OCI-M2 (cell line): ENCODE data around the gene SEBOX.
A peak's percentile ranks its signal among the peaks of the same experiment; 100 is the strongest.
"Not testable (repeated sequence)": the region's sequence is repeated elsewhere in the genome, so short reads cannot be mapped to it uniquely, and the experiment has no call there.

ENCODE experiments used
- DNase-seq: peaks from one replicate; lab custom pipeline; 2025; ENCODE audit not compliant: unreplicated experiment; lab: John Stamatoyannopoulos, UW

SEBOX gene

DNA sequence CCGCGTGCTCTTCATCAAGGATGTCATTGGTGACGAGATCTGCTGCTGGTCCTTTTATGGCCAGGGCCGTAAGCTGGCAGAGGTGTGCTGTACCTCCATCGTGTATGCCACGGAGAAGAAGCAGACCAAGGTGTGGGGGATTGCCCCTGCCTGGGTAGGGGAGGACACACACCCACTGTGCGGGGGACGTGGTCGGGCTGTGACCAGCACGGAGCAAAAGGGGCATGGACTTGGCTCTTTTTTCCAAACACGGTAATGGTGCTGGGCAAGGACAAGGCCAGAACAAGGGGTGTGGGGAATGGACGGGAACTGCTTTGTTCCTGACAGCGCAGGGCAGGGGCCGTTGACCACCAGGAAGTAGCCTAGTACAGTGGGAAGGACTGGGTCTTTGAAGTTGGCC, 22.7 kb downstream of the SEBOX start:
- DNase-seq: no peak

DNA sequence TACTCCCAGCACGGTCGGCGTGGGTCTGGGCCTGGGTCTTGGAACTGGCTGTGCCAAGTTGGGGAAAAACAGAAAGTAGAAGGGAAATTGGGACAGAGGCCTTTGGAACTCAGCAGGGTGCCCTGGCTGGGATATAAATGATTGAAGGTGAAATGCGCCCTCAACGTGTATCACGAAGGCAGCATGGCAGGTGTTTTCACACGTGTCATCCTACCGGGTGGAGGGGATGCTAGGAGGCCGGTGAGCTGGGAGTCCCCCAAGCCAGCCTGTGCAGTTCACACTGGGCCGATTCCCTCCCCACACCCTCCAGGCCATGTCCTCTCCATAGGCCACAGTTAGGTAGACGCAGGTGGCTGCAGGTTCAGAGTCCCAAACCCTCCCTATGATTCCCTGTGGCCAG, 23.5 kb downstream of the SEBOX start:
- no peak for DNase-seq

DNA sequence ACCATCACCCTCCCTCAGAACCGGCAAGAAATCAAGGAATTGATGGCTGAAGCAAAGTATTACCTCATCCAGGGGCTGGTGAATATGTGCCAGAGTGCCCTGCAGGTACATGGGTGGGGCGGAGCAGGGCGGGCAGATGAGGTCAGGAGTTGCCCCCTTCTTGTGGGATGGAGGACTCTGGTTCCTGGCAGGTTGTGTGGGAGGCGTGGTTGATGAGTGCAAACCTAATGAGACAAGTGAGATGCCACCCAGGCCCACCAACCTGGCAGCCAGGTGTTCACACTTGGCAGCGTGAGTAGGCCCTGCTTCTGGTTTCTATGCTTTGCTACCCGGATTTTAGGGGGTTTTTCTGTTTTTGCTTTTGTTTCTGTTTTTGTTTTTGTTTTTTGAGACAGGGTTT, 24.6 kb downstream of the SEBOX start:
- DNase-seq: no peak

DNA sequence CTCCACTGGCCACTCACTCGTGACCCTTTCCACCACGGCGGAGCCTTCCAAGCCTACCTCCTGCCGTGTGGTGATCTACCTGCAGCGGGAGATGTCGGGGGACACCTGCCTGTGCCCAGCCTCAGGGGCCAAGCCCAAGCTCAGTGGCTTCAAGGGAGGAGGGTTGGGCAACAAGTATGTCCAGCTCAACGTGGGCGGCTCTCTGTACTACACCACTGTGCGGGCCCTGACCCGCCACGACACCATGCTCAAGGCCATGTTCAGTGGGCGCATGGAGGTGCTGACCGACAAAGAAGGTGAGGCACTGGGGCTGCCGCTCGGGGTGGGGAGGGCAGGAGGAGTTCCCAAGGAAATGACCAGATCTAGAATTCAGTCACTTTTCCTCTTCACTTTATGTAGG, 25.6 kb downstream of the SEBOX start:
- no peak for DNase-seq

DNA sequence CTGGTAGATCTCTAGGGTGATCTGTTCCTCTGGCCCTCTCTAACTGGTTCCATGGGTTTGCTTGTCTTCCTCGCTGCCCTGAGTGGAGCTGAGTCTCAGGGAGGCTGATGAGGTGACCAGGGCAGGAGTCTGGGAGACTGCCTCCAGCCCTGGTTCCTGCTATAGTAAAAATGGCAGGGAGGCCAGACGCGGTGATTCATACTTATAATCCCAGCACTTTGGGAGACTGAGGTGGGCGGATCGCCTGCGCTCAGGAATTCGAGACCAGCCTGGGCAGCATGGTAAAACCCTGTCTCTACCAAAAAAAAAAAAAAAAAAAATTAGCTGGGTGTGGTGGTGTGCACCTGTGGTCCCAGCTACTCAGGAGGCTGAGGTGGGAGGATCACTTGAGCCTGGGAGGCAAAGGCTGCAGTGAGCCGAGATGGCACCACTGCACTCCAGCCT, 26.2 kb downstream of the SEBOX start:
- DNase-seq: not testable (repeated sequence)

DNA sequence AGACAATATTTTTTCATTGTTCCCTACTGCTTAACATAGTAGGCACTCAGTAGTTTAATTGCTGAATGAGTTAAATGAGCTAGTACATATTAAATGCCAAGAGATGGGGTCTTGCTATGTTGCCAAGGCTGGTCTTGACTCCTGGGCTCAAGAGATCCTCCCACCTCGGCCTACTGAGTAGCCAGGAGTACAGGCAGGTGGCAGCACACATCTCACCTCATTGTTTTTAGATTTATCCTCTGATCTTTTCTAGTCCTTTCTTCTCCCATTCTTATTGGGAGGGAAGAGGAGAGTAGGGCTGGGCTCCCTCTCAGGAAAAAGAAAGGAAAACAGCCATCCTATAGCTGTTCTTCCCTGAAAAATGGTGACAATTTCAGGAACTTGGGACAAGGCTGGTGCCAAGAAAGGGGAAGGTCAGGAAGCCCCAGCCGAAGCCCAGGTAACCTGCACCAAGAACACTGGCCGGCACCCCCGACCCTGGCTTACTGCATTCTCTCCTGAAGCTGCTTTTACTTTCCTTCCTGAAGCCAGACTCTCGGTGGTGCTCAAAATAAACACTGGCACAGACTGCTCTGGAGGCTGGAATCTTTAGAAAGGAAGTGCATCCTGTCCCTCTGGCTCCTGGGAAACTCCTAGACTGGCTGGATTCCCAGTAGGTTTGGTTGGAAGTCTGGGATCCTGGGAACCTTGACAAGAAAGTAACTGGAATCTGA, 26.8 kb downstream of the SEBOX start:
- DNase-seq: no peak

DNA sequence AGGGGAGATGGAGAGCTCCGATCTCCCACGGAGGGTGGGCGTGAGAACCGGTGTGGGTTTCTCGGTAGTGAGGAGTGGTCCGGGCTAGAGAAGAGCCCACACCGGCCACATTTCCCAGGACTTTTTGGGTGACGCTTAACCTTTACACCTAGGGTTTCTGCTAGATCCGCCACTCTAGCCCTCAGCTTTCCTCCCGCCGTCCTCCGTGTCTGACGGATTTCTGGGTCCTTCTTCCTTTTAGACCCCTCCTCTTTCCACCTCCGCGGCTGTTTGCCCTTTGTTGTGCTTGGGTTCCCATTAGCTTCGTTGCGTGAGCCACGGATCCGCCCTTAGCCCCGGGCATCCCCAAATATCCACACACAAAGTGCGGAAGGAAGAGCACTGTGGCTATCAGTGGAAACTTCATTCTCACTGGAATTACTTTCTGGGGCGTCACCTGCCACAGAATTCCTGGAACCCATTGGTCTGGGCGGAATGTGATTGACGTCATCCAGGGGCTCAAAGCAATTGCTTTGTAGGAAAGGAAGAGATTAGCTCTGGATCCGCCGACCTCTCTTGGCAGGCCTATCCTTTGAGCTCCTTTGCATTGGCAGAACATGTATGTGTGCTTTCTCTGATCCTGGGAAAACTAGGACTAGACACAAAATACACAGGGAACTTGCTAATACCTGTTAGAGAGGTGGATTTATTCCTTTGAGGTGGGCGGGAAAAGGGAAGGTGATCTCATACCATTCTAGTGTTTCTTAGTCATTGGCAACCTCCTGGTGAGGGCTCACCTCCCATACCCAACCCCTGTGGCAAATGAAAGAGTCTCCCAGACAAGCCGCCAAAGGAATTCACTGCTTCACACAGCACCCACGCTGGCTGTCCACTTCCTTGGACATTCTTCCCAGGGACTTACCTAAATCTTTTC, 28.8 kb downstream of the SEBOX start:
- DNase-seq: no peak

DNA sequence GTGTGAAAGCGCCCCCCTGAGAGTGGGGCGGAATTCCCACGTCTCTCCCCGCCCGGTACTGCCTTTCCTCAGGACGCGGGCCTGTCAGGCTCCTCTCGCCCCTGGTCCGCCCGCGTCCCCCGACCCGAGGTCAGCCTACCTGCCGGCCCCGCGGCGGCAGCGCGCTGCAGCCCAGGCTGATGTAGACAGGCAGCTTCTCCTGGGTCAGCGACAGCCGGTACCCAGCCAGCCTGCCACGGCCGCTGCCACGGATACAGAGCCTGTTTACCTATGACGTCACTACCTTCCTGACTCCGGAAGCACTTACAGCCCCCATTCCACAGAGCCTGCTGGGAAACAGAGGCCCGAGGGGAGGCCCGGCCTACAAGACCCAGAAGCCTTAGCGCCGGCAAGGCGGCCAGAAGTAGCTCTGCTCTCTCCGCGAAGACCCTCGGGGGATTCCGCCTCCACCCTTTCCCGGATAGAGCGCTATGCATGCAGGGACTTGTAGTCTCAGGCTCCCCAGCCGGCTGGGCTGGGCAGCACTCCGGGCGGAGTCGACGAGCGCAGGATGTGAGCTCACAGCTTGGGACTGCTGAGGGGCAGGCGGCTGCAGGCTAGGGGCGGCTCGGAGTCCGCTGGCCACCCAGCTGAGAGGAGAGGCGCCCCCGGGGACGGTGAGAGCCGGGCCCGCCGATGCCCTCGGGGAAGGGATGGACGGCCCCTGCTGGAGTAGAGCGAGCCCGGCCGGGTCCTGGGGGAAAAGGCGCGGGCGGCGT, 29.6 kb downstream of the SEBOX start, which contains the start of the genes IFT20 and TNFAIP1:
TSS of gene IFT20 (minus strand) at position 272 of the 758 bp plus-strand sequence. CDS start 3,487 bp downstream, outside the sequence.
TSS of gene TNFAIP1 (plus strand) at position 561 of the 758 bp plus-strand sequence. CDS start 3,761 bp downstream, outside the sequence.
- peak; percentile 76 for DNase-seq

DNA sequence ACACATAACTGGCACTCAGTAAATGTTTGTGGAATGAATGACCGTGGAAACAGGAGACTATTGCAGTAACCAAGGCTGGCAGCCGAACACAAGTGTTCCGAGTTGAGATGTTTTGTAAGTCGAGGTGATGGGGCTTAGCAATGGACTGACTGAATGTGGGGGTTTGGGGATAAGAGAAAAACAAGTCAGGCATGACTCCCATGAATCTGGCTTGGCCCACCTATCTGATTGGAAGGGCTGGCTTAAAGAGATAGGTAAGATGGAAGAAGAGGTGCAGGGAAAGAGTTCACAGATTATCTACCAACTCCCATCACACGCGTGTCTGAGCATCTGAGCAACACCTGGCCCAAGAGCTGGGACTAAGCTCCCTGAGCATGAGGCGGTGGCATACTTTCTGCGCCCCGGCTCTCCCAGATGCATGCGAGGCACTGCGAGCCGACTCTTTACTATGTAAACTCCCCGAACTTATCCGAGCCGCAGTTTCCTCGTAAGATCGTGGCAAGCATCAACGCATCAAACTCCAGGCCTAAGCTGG, 30.3 kb downstream of the SEBOX start:
- DNase-seq: no peak

DNA sequence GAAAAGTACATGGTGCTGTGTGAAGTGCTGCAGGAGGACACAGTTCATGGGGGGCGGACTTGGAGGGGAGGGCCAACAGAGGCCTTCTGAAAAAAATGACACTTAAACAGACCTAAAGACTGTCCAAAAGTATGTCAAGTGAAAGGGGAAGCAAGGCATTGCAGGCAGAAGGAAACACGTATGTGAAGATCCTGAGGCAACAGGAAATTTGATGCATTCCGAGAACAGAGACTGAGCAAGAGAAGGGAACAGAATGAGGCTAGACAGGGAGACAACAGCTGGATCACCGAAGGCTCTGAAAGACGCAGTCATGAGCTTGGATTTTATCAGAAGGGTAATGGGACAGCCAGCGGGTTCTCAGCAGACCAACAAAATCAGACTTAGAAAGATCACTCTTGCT, 30.8 kb downstream of the SEBOX start:
- DNase-seq: no peak

DNA sequence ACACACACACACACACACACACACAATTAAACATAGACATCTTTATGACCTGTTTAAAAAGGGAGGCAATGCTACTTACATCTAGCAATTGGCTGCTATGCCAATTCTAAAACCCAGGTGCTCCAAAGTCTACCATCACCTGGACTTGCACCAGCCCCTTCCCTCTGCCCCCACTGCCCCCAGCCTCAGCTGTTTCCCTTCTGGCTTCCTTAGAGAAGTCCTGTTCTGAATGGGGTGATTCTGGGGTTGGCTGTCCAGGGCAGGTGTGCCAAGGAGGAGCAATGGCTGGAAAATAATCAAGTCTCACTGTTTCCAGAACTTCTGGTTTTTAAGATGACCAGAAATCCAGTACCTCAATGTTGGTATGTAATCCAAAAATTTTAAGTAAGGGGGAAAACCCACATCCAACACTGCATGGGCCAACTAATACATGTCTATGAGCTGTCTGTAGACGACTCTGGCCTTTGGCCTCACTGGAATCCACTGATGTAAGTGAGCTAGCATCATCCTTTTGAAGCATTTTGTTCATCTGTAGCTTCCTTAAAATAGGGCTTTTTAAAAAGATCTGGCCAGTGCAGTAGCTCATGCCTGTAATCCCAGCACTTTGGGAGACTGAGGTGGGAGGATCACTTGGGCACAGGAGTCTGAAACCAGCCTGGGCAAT, 31.8 kb downstream of the SEBOX start:
- DNase-seq: no peak

DNA sequence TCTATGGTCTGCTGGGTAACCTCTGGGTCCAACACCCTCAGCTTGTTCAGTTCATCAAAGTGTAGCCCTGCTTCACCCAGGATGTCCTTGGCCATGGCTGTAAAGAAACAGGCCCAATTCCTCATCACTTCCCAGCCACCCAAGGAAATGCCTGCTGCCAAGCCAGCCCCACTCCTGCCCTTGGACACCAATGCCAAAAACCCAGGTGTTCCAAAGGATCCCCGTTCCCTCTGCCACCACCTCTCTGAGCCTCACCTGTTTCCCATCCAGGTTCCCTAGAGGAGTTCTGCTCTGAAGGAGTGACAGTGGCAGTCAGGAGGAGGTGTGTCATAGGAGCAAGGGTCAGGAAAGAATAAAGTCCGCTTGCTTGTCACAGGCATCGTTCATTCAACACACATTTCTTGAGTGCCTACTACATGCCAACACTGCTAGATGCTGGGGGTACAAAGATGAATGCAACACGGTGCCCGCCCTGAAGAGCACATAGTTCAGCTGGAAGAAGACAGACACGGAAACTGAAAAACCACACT, 33.0 kb downstream of the SEBOX start:
- DNase-seq: no peak

DNA sequence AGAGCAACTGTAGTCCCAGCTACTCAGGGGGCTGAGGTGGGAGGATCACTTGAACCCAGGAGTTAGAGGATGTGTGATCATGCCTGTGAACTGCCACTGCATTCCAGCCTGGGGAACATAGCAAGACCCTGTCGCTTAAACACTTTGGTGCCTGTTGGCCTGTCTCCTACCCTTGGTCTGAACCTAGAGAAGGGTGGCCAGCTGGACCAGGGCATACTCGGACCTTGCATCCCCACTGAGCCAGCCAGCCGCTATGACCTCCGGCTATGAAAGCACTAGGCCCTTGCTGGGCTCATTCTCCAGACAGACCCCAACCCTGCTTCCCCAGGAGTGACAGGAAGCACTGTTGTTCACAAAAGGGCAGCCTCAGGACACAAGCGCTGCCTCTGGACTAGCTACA, 34.3 kb downstream of the SEBOX start:
- no peak for DNase-seq

DNA sequence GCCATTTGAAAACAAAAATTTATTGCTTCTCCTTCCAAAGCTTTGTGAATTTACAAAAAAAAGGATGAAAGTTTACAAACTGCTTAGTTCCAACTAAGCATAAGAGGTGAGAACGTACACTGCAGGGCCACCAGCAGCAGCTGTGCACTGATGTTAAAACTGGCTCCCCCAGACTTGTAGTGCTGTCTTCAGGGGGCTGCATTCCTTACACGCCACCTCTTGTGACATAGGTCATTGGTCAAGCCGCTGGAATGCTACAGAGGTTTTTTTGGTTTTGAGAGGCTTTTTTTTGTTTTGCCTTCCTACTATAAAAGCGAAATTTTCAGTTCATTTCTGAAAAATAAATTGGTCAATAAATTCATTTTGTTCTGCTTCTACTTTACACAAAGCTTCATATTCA, 36.7 kb downstream of the SEBOX start:
- DNase-seq: no peak

DNA sequence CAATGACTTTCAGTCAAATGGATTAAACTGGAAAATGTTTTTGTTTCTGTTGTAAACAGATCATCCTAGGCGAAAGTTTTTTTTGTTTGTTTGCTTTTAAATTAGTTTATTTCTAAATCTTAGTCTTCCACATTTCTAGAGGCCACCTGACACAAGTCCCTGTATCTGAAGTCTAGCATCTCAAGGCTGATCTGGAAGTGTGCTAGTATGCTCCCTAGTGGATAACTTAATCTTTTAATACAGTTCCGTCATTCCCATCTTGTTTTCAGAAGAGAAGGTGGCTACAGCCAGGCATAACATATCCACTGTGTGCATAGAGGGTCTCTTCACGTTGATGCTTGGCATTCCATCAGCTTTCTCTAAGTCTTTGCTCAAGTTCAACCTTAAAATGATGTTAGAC, 37.3 kb downstream of the SEBOX start:
- DNase-seq: no peak

DNA sequence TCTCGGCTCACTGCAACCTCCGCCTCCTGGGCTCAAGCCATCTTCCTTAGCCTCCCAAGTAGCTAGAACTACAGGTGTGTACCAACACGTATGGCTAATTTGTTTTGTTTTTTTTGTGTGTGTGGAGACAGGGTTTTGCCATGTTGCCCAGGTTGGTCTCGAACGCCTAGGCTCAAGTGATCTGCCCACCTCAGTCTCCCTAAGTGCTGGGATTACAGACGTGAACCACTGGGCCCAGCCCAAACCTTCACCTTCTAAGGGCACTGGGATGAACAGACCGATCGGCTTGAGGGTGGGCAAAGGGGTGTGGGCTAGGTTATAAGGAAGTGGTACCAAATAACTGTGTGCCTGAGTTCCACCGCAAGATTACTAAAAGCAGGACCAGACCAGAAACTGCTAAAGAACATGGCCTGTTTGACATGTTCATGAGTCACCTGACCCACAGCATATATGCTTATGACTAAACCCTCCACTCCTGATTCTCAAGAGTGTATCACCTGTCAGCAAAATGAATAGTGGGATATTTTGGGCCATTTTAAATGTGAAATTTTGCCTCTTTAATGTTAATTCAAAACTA, 37.9 kb downstream of the SEBOX start:
- DNase-seq: no peak

DNA sequence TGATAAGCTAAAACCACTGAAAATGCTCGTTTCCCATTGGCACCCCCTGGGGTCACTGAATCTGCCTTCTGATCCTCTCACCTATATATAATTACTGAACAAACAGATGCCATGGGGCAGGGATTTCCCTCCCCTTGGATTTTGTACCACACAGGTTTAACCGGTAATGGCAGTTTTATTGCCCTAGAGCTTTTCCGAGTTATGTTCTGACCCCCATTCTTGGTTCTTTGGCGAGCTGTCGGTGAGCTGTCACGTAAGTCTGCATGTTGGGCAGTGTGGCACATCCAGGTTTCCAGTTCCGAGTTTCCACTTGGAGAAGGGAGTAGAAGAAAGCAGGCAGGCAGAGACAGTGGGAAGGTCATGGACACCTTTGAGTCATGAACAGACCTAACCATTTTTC, 38.9 kb downstream of the SEBOX start:
- DNase-seq: no peak

DNA sequence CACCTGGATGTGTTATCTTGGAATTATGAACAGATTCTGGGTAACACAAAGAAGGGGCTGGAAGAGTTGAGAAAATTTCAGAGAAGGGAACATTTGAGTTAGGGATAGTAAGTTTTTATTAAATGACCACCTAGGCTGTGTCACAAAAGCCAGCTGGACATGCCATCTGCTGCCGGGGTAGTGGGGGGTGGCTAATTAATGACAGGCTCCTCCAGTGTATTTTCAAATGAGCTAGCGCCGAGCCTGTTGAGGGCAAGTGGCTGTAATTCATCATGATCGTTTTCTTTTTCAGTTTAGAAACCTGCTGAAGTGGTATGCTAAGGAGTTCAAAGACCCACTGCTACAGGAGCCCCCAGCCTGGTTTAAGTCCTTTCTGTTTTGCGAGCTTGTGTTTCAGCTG, 39.8 kb downstream of the SEBOX start:
- no peak for DNase-seq

DNA sequence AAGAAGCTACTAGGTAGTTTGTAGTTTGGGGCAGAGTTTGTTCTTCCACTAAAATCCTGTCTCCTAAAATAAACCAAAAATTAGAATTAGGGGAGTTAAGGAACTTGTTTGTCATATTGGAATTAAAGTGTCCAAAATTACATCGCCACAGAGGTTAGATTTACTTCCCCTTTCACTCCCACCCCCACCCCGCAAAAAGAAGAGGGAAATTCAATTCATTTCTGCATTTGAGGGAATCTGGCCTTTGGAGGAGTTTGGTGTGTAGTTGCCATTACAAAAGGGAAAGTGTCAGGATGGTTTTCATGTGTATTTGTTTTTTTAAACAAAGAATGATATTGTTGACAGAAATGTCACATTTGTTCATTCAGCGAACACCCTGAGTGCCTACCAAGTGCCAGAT, 40.2 kb downstream of the SEBOX start:
- DNase-seq: no peak

DNA sequence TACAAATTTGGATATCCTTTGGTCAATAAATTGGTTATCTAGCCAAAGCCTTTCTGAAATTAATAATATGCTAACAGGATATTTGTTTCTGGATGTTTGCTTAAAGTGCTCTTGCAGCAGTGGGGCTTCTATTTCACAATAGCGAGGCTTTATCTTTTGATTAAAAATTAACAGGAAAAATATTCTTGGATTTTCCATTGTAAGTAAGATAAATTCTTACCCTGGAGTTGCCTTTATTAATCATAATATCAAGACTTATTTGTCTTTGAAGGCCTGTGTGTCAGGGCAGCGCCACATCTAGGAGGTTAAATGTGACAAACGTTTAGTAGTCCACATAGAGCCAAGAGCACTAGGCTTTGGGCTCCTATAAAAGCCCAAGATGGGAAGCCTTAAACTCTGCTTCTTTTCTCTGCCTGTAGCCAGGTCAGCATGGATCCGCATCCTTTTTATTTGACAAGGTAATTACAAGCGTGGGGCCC, 40.7 kb downstream of the SEBOX start:
- no peak for DNase-seq
